ENCODE data around the gene ANKRD10.

DNA sequence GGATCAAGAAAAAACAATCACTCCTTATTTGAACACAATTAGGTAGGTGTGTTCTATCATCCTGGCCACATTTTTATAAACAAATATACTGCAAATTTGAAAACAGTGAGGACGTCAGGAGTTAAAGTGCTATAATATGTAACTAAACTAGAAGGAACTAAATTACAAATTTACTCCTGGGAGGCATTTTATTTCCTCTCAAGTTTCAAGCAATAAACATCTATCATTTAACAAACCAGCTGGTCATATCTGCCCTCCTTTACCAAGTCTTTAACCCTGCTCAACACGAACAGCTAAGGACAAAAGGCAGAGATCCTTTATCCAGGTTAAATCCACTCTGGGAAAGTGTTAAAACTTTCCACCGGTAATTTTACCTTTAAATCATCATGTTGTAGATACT lies 26.5 kb downstream of the ANKRD10 start:
- TF ChIP-seq ZNF70 (CRISPR knock-in tag; IDR thresholded peaks at IDR 0.05), result no peak
- TF ChIP-seq RARB (CRISPR knock-in tag; IDR thresholded peaks at IDR 0.05), result no peak
- no peak for TF ChIP-seq SNAI2 (CRISPR knock-in tag; IDR thresholded peaks at IDR 0.05)
- TF ChIP-seq, protein P1, sequence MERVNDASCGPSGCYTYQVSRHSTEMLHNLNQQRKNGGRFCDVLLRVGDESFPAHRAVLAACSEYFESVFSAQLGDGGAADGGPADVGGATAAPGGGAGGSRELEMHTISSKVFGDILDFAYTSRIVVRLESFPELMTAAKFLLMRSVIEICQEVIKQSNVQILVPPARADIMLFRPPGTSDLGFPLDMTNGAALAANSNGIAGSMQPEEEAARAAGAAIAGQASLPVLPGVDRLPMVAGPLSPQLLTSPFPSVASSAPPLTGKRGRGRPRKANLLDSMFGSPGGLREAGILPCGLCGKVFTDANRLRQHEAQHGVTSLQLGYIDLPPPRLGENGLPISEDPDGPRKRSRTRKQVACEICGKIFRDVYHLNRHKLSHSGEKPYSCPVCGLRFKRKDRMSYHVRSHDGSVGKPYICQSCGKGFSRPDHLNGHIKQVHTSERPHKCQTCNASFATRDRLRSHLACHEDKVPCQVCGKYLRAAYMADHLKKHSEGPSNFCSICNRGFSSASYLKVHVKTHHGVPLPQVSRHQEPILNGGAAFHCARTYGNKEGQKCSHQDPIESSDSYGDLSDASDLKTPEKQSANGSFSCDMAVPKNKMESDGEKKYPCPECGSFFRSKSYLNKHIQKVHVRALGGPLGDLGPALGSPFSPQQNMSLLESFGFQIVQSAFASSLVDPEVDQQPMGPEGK (CRISPR knock-in tag; IDR thresholded peaks at IDR 0.05; ENCODE audit: borderline replicate concordance), result no peak
- no peak for TF ChIP-seq ZNF565 (CRISPR knock-in tag; conservative IDR thresholded peaks at IDR 0.05; ENCODE audit: low read depth)
- TF ChIP-seq, protein P2, sequence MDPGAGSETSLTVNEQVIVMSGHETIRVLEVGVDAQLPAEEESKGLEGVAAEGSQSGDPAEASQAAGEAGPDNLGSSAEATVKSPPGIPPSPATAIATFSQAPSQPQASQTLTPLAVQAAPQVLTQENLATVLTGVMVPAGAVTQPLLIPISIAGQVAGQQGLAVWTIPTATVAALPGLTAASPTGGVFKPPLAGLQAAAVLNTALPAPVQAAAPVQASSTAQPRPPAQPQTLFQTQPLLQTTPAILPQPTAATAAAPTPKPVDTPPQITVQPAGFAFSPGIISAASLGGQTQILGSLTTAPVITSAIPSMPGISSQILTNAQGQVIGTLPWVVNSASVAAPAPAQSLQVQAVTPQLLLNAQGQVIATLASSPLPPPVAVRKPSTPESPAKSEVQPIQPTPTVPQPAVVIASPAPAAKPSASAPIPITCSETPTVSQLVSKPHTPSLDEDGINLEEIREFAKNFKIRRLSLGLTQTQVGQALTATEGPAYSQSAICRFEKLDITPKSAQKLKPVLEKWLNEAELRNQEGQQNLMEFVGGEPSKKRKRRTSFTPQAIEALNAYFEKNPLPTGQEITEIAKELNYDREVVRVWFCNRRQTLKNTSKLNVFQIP (CRISPR knock-in tag; IDR thresholded peaks at IDR 0.05; ENCODE audit: borderline replicate concordance, low read depth), result no peak
- TF ChIP-seq, protein P3, sequence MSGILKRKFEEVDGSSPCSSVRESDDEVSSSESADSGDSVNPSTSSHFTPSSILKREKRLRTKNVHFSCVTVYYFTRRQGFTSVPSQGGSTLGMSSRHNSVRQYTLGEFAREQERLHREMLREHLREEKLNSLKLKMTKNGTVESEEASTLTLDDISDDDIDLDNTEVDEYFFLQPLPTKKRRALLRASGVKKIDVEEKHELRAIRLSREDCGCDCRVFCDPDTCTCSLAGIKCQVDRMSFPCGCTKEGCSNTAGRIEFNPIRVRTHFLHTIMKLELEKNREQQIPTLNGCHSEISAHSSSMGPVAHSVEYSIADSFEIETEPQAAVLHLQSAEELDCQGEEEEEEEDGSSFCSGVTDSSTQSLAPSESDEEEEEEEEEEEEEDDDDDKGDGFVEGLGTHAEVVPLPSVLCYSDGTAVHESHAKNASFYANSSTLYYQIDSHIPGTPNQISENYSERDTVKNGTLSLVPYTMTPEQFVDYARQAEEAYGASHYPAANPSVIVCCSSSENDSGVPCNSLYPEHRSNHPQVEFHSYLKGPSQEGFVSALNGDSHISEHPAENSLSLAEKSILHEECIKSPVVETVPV (CRISPR knock-in tag; IDR thresholded peaks at IDR 0.05), result no peak
- no peak for TF ChIP-seq PPARA (CRISPR knock-in tag; IDR thresholded peaks at IDR 0.05; ENCODE audit: borderline replicate concordance)
- TF ChIP-seq ZFP3 (CRISPR knock-in tag; IDR thresholded peaks at IDR 0.05), result no peak
- TF ChIP-seq TCF4 (CRISPR knock-in tag; IDR thresholded peaks at IDR 0.05; ENCODE audit: borderline replicate concordance), result no peak
- no peak for TF ChIP-seq OSR1 (CRISPR knock-in tag; IDR thresholded peaks at IDR 0.05)
- no peak for TF ChIP-seq ZNF8 (CRISPR knock-in tag; IDR thresholded peaks at IDR 0.05)
- no peak for TF ChIP-seq ZC3H10 (CRISPR knock-in tag; IDR thresholded peaks at IDR 0.05)
- TF ChIP-seq, protein P4, sequence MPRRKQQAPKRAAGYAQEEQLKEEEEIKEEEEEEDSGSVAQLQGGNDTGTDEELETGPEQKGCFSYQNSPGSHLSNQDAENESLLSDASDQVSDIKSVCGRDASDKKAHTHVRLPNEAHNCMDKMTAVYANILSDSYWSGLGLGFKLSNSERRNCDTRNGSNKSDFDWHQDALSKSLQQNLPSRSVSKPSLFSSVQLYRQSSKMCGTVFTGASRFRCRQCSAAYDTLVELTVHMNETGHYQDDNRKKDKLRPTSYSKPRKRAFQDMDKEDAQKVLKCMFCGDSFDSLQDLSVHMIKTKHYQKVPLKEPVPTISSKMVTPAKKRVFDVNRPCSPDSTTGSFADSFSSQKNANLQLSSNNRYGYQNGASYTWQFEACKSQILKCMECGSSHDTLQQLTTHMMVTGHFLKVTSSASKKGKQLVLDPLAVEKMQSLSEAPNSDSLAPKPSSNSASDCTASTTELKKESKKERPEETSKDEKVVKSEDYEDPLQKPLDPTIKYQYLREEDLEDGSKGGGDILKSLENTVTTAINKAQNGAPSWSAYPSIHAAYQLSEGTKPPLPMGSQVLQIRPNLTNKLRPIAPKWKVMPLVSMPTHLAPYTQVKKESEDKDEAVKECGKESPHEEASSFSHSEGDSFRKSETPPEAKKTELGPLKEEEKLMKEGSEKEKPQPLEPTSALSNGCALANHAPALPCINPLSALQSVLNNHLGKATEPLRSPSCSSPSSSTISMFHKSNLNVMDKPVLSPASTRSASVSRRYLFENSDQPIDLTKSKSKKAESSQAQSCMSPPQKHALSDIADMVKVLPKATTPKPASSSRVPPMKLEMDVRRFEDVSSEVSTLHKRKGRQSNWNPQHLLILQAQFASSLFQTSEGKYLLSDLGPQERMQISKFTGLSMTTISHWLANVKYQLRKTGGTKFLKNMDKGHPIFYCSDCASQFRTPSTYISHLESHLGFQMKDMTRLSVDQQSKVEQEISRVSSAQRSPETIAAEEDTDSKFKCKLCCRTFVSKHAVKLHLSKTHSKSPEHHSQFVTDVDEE (CRISPR knock-in tag; IDR thresholded peaks at IDR 0.05), result no peak

Measured in SK-N-SH treated with all-trans-retinoic acid at 6 μM for 48 hours (cell line).